RWPE2 (cell line): ENCODE results near the gene DMBX1.

ENCODE experiments used
- ATAC-seq: fragments of 200-7000 bp; cut with Tn5 transposase; 3 replicates; pipeline ENCODE4 v1.9.1; 2021; ENCODE audit warnings: low read depth
- DNase-seq: peaks from one replicate; pipeline ENCODE4 v3.0.0-alpha.2; 2020; ENCODE audit warnings: low spot score
- H3K27ac ChIP-seq: fragments of 450-650 bp; 2 replicates; pipeline ENCODE4 v1.5.1; 2017; ENCODE audit warnings: mild to moderate bottlenecking; ENCODE audit not compliant: poor library complexity, severe bottlenecking
- H3K27me3 ChIP-seq: fragments of 250-450 bp; sonication (Bioruptor Pico); 2 replicates; pipeline ENCODE4 v1.5.1; 2021; ENCODE audit warnings: mild to moderate bottlenecking, moderate library complexity; ENCODE audit not compliant: insufficient read depth, poor library complexity, severe bottlenecking
- H3K36me3 ChIP-seq: fragments of 250-450 bp; sonication (Bioruptor Pico); 2 replicates; pipeline ENCODE4 v1.5.1; 2020; ENCODE audit warnings: low read depth, mild to moderate bottlenecking, moderate library complexity
- H3K4me1 ChIP-seq: fragments of 250-450 bp; sonication (Bioruptor Pico); 2 replicates; pipeline ENCODE4 v1.5.1; 2021; ENCODE audit warnings: mild to moderate bottlenecking, moderate library complexity; ENCODE audit not compliant: insufficient read depth, poor library complexity, severe bottlenecking
- H3K4me3 ChIP-seq: fragments of 250-450 bp; sonication (Bioruptor Pico); 2 replicates; pipeline ENCODE4 v1.5.1; 2021; ENCODE audit warnings: mild to moderate bottlenecking, moderate library complexity; ENCODE audit not compliant: severe bottlenecking
- H3K9me3 ChIP-seq: fragments of 250-450 bp; sonication (Bioruptor Pico); 2 replicates; pipeline ENCODE4 v1.5.1; 2021; ENCODE audit warnings: mild to moderate bottlenecking, moderate library complexity; ENCODE audit not compliant: severe bottlenecking
- TF ChIP-seq, protein P1 (sequence below): fragments of 450-650 bp; IDR thresholded peaks from one replicate; pipeline ENCODE4 v1.5.1; 2017; ENCODE audit warnings: mild to moderate bottlenecking, moderate library complexity; ENCODE audit not compliant: poor library complexity, severe bottlenecking

DMBX1 gene

GRCh38 chr1:46492269-46492853 lies 2.7 kb downstream of the DMBX1 start:
- ATAC-seq (no peak), DNase-seq (no peak)
- Histone ChIP-seq H3K27ac (no peak overlapping the region), H3K9me3 (no peaks in the 10 kb centered on the region), H3K4me1 (no peaks in the 10 kb centered on the region), H3K36me3 (no peaks in the 10 kb centered on the region), H3K4me3 (no peak overlapping the region), H3K27me3 (peaks cover 62% of the 10 kb centered on the region)
- TF ChIP-seq, protein P1, sequence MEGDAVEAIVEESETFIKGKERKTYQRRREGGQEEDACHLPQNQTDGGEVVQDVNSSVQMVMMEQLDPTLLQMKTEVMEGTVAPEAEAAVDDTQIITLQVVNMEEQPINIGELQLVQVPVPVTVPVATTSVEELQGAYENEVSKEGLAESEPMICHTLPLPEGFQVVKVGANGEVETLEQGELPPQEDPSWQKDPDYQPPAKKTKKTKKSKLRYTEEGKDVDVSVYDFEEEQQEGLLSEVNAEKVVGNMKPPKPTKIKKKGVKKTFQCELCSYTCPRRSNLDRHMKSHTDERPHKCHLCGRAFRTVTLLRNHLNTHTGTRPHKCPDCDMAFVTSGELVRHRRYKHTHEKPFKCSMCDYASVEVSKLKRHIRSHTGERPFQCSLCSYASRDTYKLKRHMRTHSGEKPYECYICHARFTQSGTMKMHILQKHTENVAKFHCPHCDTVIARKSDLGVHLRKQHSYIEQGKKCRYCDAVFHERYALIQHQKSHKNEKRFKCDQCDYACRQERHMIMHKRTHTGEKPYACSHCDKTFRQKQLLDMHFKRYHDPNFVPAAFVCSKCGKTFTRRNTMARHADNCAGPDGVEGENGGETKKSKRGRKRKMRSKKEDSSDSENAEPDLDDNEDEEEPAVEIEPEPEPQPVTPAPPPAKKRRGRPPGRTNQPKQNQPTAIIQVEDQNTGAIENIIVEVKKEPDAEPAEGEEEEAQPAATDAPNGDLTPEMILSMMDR = no peak

DNA sequence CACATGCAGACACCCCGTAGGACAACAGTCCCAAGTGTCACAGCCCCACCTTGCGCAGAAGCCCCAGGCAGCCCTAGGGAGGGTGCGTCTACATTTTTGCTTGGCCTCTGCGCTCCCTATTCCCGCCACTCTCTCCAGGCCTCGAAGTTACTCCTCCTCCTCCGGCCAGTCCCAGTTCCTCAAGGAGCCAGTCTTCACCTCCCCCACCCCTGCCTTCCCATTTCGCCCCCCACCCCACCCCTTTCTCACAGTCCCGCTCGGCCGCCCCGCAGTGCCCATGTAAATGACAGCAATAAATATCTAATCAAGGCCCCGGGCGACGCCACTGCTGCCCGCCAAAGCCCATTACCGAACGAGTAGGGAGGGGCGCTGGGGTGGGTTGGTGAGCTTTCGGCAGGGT lies 3.2 kb downstream of the DMBX1 start:
- Histone ChIP-seq H3K4me3 (no peak overlapping the region), H3K4me1 (no peaks in the 10 kb centered on the region), H3K36me3 (no peaks in the 10 kb centered on the region), H3K27me3 (peaks cover 57% of the 10 kb centered on the region), H3K27ac (no peak overlapping the region), H3K9me3 (no peaks in the 10 kb centered on the region)
- TF ChIP-seq, protein P1 = no peak
- ATAC-seq = no peak
- peak; percentile 36 for DNase-seq

GRCh38 chr1:46493316-46494032 lies 3.8 kb downstream of the DMBX1 start:
- Histone ChIP-seq H3K27ac (no peak overlapping the region), H3K27me3 (peaks cover 50% of the 10 kb centered on the region), H3K9me3 (no peaks in the 10 kb centered on the region), H3K36me3 (no peaks in the 10 kb centered on the region), H3K4me1 (no peaks in the 10 kb centered on the region), H3K4me3 (no peak overlapping the region)
- TF ChIP-seq, protein P1 = no peak
- DNase-seq (peak; percentile 17), ATAC-seq (no peak)

GRCh38 chr1:46494910-46495309 lies 5.3 kb downstream of the DMBX1 start:
- Histone ChIP-seq H3K9me3 (no peaks in the 10 kb centered on the region), H3K4me1 (no peaks in the 10 kb centered on the region), H3K27ac (no peak overlapping the region), H3K36me3 (no peaks in the 10 kb centered on the region), H3K4me3 (no peak overlapping the region), H3K27me3 (peaks cover 36% of the 10 kb centered on the region)
- no peak for DNase-seq
- TF ChIP-seq, protein P1 = no peak
- ATAC-seq = no peak

- H3K4me1 ChIP-seq = no peaks in the 10 kb centered on the region
- TF ChIP-seq, protein P1 = no peak
- DNase-seq = no peak
- no peak overlapping the region for H3K4me3 ChIP-seq
- H3K27ac ChIP-seq = no peak overlapping the region
- no peaks in the 10 kb centered on the region for H3K36me3 ChIP-seq
- ATAC-seq = no peak
- peaks cover 27% of the 10 kb centered on the region for H3K27me3 ChIP-seq
- H3K9me3 ChIP-seq = no peaks in the 10 kb centered on the region
These were observed 6.1 kb downstream of the DMBX1 start for GRCh38 chr1:46495778-46496177.
